Brain microvascular endothelial cell (primary cell): ENCODE results near the gene SNAPIN.

Experiments
- DNase-seq: peaks from one replicate; pipeline ENCODE4 v3.0.0-alpha.2; 2020
- H3K27ac ChIP-seq: fragments of 250-450 bp; sonication (Bioruptor Pico); 2 replicates; pipeline ENCODE4 v1.5.1; 2020; ENCODE audit warnings: mild to moderate bottlenecking, moderate library complexity
- H3K27me3 ChIP-seq: fragments of 250-450 bp; sonication (Bioruptor Pico); replicated peaks from 2 replicates; pipeline ENCODE4 v1.5.1; 2020; ENCODE audit warnings: mild to moderate bottlenecking
- H3K36me3 ChIP-seq: fragments of 250-450 bp; sonication (Bioruptor Pico); replicated peaks from 2 replicates; pipeline ENCODE4 v1.5.1; 2020; ENCODE audit warnings: mild to moderate bottlenecking
- H3K4me3 ChIP-seq: 2 replicates; pipeline ENCODE4 v1.5.1; 2011; ENCODE audit warnings: low read depth, mild to moderate bottlenecking, control low read depth, low read length, moderate library complexity
- CTCF ChIP-seq: IDR thresholded peaks from 2 replicates; pipeline ENCODE4 v1.5.1; 2011; ENCODE audit warnings: low read depth, mild to moderate bottlenecking, moderate library complexity, low read length, control low read depth, inconsistent platforms; ENCODE audit errors: missing control alignments
- in situ Hi-C: cut with HindIII; loops from 2 replicates; pipeline ENCODE4 v1.10.0; 2017; ENCODE audit warnings: low sequenced_read_pairs, low pct_ligation_motif_present

The SNAPIN gene

GRCh38 chr1:153651771-153652170, 6.7 kb upstream of the SNAPIN start:
- no peak for DNase-seq
- TF ChIP-seq CTCF: no peak
- Histone ChIP-seq H3K36me3 (no peaks in the 10 kb centered on the region), H3K4me3 (no peak overlapping the region), H3K27ac (no peak overlapping the region), H3K27me3 (no peaks in the 10 kb centered on the region)
- in situ Hi-C loops: no loop called here

- no peak overlapping the region for H3K27ac ChIP-seq
- TF ChIP-seq CTCF: no peak
- H3K36me3 ChIP-seq: no peaks in the 10 kb centered on the region
- no peak overlapping the region for H3K4me3 ChIP-seq
- peak; percentile 31 for DNase-seq
- no peaks in the 10 kb centered on the region for H3K27me3 ChIP-seq
- in situ Hi-C loops: no loop called here
These were observed 5.5 kb upstream of the SNAPIN start for GRCh38 chr1:153652805-153653500.

DNA sequence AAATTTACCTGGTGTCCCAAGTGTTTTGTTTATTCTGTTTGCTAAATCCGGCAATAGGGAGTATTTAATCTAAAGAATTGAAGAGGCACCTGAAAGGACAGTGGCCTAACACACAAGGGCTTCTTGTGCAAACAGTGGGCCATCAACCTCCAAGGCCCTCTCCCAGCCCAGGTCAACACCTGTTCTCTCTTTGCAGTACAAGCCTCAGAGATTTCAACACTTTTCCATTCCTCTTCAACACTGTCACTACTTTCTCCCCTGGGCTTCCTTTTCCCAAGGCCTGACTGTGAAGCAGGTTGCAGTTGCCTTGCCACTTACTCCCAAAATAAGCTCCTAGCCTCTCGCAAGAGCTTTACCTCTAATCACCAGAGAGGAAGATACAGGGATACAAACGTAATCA, 3.2 kb upstream of the SNAPIN start:
- DNase-seq: no peak
- Histone ChIP-seq H3K27me3 (no peaks in the 10 kb centered on the region), H3K27ac (no peak overlapping the region), H3K36me3 (peaks cover 2% of the 10 kb centered on the region), H3K4me3 (no peak overlapping the region)
- in situ Hi-C loops: no loop called here
- TF ChIP-seq CTCF: no peak

- H3K27me3 ChIP-seq: no peaks in the 10 kb centered on the region
- peak overlapping the region; percentile 84 for H3K4me3 ChIP-seq
- TF ChIP-seq CTCF: no peak
- DNase-seq: no peak
- peaks cover 34% of the 10 kb centered on the region for H3K36me3 ChIP-seq
- in situ Hi-C loops: no loop called here
- peak overlapping the region; percentile 92 for H3K27ac ChIP-seq
These were observed 652 bp downstream of the SNAPIN start for GRCh38 chr1:153659175-153659534.

DNA sequence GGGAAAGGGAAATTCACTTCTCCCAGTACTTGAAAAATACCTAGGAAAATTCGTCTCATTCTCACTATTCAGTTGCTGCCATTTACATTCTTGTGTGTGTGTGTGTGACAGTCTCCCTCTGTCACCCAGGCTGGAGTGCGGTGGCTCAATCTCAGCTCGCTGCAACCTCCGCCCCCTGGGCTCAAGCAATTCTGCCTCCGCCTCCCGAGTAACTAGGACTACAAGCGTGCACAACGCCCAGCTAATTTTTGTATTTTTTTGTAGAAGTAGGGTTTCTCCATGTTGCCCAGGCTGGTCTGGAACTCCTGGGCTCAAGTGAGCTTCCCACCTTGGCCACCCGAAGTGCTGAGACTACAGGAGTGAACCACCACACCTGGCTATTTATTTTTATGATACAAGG, 1.2 kb downstream of the SNAPIN start:
- Histone ChIP-seq H3K27me3 (no peaks in the 10 kb centered on the region), H3K36me3 (peaks cover 39% of the 10 kb centered on the region), H3K27ac (no peak overlapping the region), H3K4me3 (peak overlapping the region; percentile 84)
- in situ Hi-C loops: no loop called here
- TF ChIP-seq CTCF: no peak
- no peak for DNase-seq

DNA sequence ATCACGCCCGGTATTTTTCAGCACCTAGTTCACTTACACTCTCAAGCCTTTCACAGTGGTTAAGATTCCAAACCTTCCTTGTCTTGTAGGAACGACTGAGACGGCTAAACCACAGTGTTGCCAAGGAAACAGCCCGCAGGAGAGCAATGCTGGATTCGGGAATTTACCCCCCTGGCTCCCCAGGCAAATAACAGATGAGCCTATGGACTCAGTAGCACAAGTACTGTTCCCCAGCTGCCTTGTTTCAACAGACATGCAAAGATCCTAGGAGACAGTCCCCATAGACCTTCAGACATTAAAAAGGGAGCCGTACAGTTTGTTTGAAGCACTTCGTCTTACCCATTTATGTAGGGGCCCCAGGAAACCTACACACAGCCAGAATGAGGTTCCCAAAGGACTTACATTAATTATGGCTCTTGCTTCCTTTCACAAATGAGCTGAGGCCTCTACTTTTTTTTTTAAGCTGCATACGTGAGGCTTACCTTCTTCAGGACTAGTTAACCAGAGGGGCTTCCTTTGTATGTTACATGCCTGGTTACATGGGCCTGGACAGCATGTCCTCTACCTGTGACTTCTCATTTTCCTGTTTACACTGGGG, 2.7 kb downstream of the SNAPIN start:
- peaks cover 54% of the 10 kb centered on the region for H3K36me3 ChIP-seq
- no peaks in the 10 kb centered on the region for H3K27me3 ChIP-seq
- in situ Hi-C loops: no loop called here
- no peak for TF ChIP-seq CTCF
- no peak overlapping the region for H3K4me3 ChIP-seq
- H3K27ac ChIP-seq: no peak overlapping the region
- no peak for DNase-seq
